ENCODE measurements around the gene ADCY1. TPM values are rescaled to one million over a fixed set of nuclear protein-coding genes. Genes with fewer than 3 reads are reported as not detected.

The ADCY1 gene
- total and polyA plus RNA-seq, 5 experiments from 2014 or later, result 0.02 to 0.04 TPM; not detected in 3

- POLR2A ChIA-PET, result no interaction called here
- Mint-ChIP-seq H3K36me3 (no peaks in the 10 kb centered on the region), H3K27me3 (peaks cover 0 to 10% (median 2%) of the 10 kb centered on the region in 5 donors), H3K27ac (no peak overlapping the region), H3K9me3 (no peaks in the 10 kb centered on the region), H3K4me1 (peaks cover 0 to 5% (median 0%) of the 10 kb centered on the region in 4 donors), H3K4me3 (no peak overlapping the region)
- DNase-seq (no peak), ATAC-seq (no peak)
These were observed 73.0 kb downstream of the ADCY1 start for GRCh38 chr7:45646996-45647825.

GRCh38 chr7:45647967-45648670, 74.0 kb downstream of the ADCY1 start:
- Mint-ChIP-seq H3K4me3 (no peak overlapping the region), H3K27me3 (peaks cover 0 to 10% (median 2%) of the 10 kb centered on the region in 5 donors), H3K36me3 (no peaks in the 10 kb centered on the region), H3K27ac (no peak overlapping the region), H3K9me3 (no peaks in the 10 kb centered on the region), H3K4me1 (peaks cover 0 to 5% (median 0%) of the 10 kb centered on the region in 4 donors)
- ATAC-seq (no peak), DNase-seq (no peak)
- POLR2A ChIA-PET, result no interaction called here

GRCh38 chr7:45648671-45648995, 74.5 kb downstream of the ADCY1 start:
- Mint-ChIP-seq H3K4me3 (no peak overlapping the region), H3K27me3 (peaks cover 0 to 10% (median 2%) of the 10 kb centered on the region in 5 donors), H3K4me1 (peaks cover 0 to 5% (median 0%) of the 10 kb centered on the region in 4 donors), H3K36me3 (no peaks in the 10 kb centered on the region), H3K9me3 (no peaks in the 10 kb centered on the region), H3K27ac (no peak overlapping the region)
- DNase-seq (no peak), ATAC-seq (no peak)
- POLR2A ChIA-PET, result no interaction called here

GRCh38 chr7:45649560-45650346, 75.6 kb downstream of the ADCY1 start:
- peaks cover 0 to 2% (median 0%) of the 10 kb centered on the region in 5 donors for H3K27me3 Mint-ChIP-seq
- no peaks in the 10 kb centered on the region for H3K36me3 Mint-ChIP-seq
- H3K9me3 Mint-ChIP-seq, result no peaks in the 10 kb centered on the region
- H3K4me1 Mint-ChIP-seq, result peaks cover 0 to 5% (median 0%) of the 10 kb centered on the region in 4 donors
- H3K27ac Mint-ChIP-seq, result peak overlapping the region in 1 of 10 donors; percentile 56
- ATAC-seq, result no peak
- no peak overlapping the region for H3K4me3 Mint-ChIP-seq
- POLR2A ChIA-PET, result no interaction called here
- no peak for DNase-seq

- ATAC-seq (no peak), DNase-seq (no peak)
- Mint-ChIP-seq H3K9me3 (no peaks in the 10 kb centered on the region), H3K27me3 (peaks cover 0 to 3% (median 0%) of the 10 kb centered on the region in 5 donors), H3K4me3 (no peak overlapping the region), H3K4me1 (peaks cover 0 to 5% (median 1%) of the 10 kb centered on the region in 4 donors), H3K36me3 (no peaks in the 10 kb centered on the region), H3K27ac (no peak overlapping the region)
- POLR2A ChIA-PET, result no interaction called here
These were observed 76.5 kb downstream of the ADCY1 start for GRCh38 chr7:45650404-45651394.

- no peaks in the 10 kb centered on the region for H3K9me3 Mint-ChIP-seq
- H3K4me1 Mint-ChIP-seq, result peaks cover 0 to 5% (median 1%) of the 10 kb centered on the region in 4 donors
- ATAC-seq (no peak), DNase-seq (no peak)
- POLR2A ChIA-PET, result no interaction called here
- H3K36me3 Mint-ChIP-seq, result no peaks in the 10 kb centered on the region
- H3K27ac Mint-ChIP-seq, result no peak overlapping the region
- peaks cover 0 to 5% (median 0%) of the 10 kb centered on the region in 5 donors for H3K27me3 Mint-ChIP-seq
- H3K4me3 Mint-ChIP-seq, result no peak overlapping the region
These were observed 77.4 kb downstream of the ADCY1 start for GRCh38 chr7:45651540-45651939.

GRCh38 chr7:45652630-45653029, 78.5 kb downstream of the ADCY1 start:
- H3K27me3 Mint-ChIP-seq, result peaks cover 0 to 5% (median 0%) of the 10 kb centered on the region in 5 donors
- ATAC-seq (no peak), DNase-seq (no peak)
- H3K4me3 Mint-ChIP-seq, result no peak overlapping the region
- no peak overlapping the region for H3K27ac Mint-ChIP-seq
- no peaks in the 10 kb centered on the region for H3K36me3 Mint-ChIP-seq
- POLR2A ChIA-PET, result no interaction called here
- H3K9me3 Mint-ChIP-seq, result no peaks in the 10 kb centered on the region
- H3K4me1 Mint-ChIP-seq, result peaks cover 0 to 5% (median 1%) of the 10 kb centered on the region in 4 donors

- Mint-ChIP-seq H3K4me1 (peaks cover 0 to 5% (median 1%) of the 10 kb centered on the region in 4 donors), H3K4me3 (no peak overlapping the region), H3K36me3 (no peaks in the 10 kb centered on the region), H3K9me3 (no peaks in the 10 kb centered on the region), H3K27me3 (peaks cover 0 to 5% (median 0%) of the 10 kb centered on the region in 5 donors), H3K27ac (no peak overlapping the region)
- POLR2A ChIA-PET, result no interaction called here
- DNase-seq, result no peak
- no peak for ATAC-seq
These were observed 79.2 kb downstream of the ADCY1 start for GRCh38 chr7:45653209-45653907.

GRCh38 chr7:45654341-45654740, 80.2 kb downstream of the ADCY1 start:
- POLR2A ChIA-PET, result no interaction called here
- no peak overlapping the region for H3K4me3 Mint-ChIP-seq
- no peaks in the 10 kb centered on the region for H3K9me3 Mint-ChIP-seq
- no peaks in the 10 kb centered on the region for H3K36me3 Mint-ChIP-seq
- ATAC-seq (no peak), DNase-seq (no peak)
- H3K27ac Mint-ChIP-seq, result peak overlapping the region in 1 of 10 donors; percentile 77
- H3K4me1 Mint-ChIP-seq, result peaks cover 0 to 5% (median 1%) of the 10 kb centered on the region in 4 donors
- peaks cover 0 to 5% (median 0%) of the 10 kb centered on the region in 5 donors for H3K27me3 Mint-ChIP-seq

GRCh38 chr7:45655539-45655938, 81.4 kb downstream of the ADCY1 start:
- H3K27me3 Mint-ChIP-seq, result peaks cover 0 to 13% (median 0%) of the 10 kb centered on the region in 5 donors
- no peak overlapping the region for H3K27ac Mint-ChIP-seq
- ATAC-seq (no peak), DNase-seq (no peak)
- H3K36me3 Mint-ChIP-seq, result no peaks in the 10 kb centered on the region
- H3K9me3 Mint-ChIP-seq, result no peaks in the 10 kb centered on the region
- POLR2A ChIA-PET, result no interaction called here
- peaks cover 0 to 5% (median 1%) of the 10 kb centered on the region in 4 donors for H3K4me1 Mint-ChIP-seq
- H3K4me3 Mint-ChIP-seq, result no peak overlapping the region

GRCh38 chr7:45656431-45656830, 82.3 kb downstream of the ADCY1 start:
- Mint-ChIP-seq H3K9me3 (no peaks in the 10 kb centered on the region), H3K36me3 (no peaks in the 10 kb centered on the region), H3K4me3 (no peak overlapping the region), H3K4me1 (peaks cover 0 to 2% (median 0%) of the 10 kb centered on the region in 4 donors), H3K27ac (no peak overlapping the region), H3K27me3 (peaks cover 0 to 18% (median 0%) of the 10 kb centered on the region in 5 donors)
- DNase-seq, result no peak
- POLR2A ChIA-PET, result no interaction called here
- no peak for ATAC-seq
